ENCODE data around the gene SORCS3.
"Not testable (repeated sequence)": the region's sequence is repeated elsewhere in the genome, so short reads cannot be mapped to it uniquely, and the experiment has no call there.

- not testable (repeated sequence) for TF ChIP-seq RAD21 (IDR thresholded peaks at IDR 0.05; ENCODE audit: low read length); BHLHE40 (IDR thresholded peaks at IDR 0.05; ENCODE audit: low read depth, low read length); CTCF (conservative IDR thresholded peaks at IDR 0.05; ENCODE audit: low read depth, low read length); NFE2L2 (IDR thresholded peaks at IDR 0.05; ENCODE audit: low read depth, low read length); POLR2A (IDR thresholded peaks at IDR 0.05; ENCODE audit: low read depth, low read length); RFX5 (IDR thresholded peaks at IDR 0.05; ENCODE audit: low read depth, low read length)
- TF ChIP-seq, protein P1, sequence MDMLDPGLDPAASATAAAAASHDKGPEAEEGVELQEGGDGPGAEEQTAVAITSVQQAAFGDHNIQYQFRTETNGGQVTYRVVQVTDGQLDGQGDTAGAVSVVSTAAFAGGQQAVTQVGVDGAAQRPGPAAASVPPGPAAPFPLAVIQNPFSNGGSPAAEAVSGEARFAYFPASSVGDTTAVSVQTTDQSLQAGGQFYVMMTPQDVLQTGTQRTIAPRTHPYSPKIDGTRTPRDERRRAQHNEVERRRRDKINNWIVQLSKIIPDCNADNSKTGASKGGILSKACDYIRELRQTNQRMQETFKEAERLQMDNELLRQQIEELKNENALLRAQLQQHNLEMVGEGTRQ (IDR thresholded peaks at IDR 0.05; ENCODE audit: low read depth, low read length), result not testable (repeated sequence)
These were observed 89.5 kb downstream of the SORCS3 start for GRCh38 chr10:104730593-104730992.

Data from IMR-90 (cell line).